H1 (cell line): ENCODE measurements around the gene SPINT2. TPM values are rescaled to one million over a fixed set of nuclear protein-coding genes. Genes with fewer than 3 reads are reported as not detected.
A peak's percentile ranks its signal among the peaks of the same experiment; 100 is the strongest.

Experiments
- CTCF ChIA-PET: fragments of 300-600 bp; sonication (Branson Sonifier 250); formaldehyde crosslinking; loops from one replicate; lab custom pipeline; 2021; ENCODE audit not compliant: partially characterized antibody; lab: Charles Lee
- POLR2A ChIA-PET: fragments of 300-600 bp; sonication (Branson Sonifier 250); formaldehyde crosslinking; loops from one replicate; lab custom pipeline; 2021; ENCODE audit warnings: inconsistent platforms; ENCODE audit not compliant: partially characterized antibody; lab: Charles Lee
- DNase-seq, 2 experiments: peaks; one replicate each; pipeline versions ENCODE4 v3.0.0 to v3.0.0-alpha.2; 2010 to 2022; ENCODE audit warnings: low spot score in 2 of 2, low read depth in 1 of 2, mixed read lengths in 1 of 2
- FAIRE-seq: peaks from 2 replicates; lab custom pipeline; 2011; peaks lifted over from hg19 to GRCh38; lab: Jason Lieb, UNC
- H2AFZ ChIP-seq: 2 replicates; pipeline ENCODE4 v1.8.1; 2012; ENCODE audit warnings: low read length, inconsistent platforms
- H2AK5ac ChIP-seq: 2 replicates; pipeline ENCODE4 v1.6.1; 2013; ENCODE audit warnings: low read depth, low read length
- H2BK120ac ChIP-seq: replicated peaks from 2 replicates; pipeline ENCODE3; 2013; ENCODE audit warnings: low read depth, low read length, inconsistent platforms
- H2BK12ac ChIP-seq: 2 replicates; pipeline ENCODE4 v1.6.1; 2013; ENCODE audit warnings: low read depth, low read length
- H2BK15ac ChIP-seq: 2 replicates; pipeline ENCODE4 v1.6.1; 2013; ENCODE audit warnings: low read length
- H2BK20ac ChIP-seq: 2 replicates; pipeline ENCODE4 v1.6.1; 2013; ENCODE audit warnings: low read length
- H2BK5ac ChIP-seq: 2 replicates; pipeline ENCODE4 v1.6.1; 2013; ENCODE audit warnings: low read depth, low read length
- H3K14ac ChIP-seq: 2 replicates; pipeline ENCODE4 v1.6.1; 2013; ENCODE audit warnings: inconsistent platforms; ENCODE audit not compliant: insufficient read length
- H3K18ac ChIP-seq: 2 replicates; pipeline ENCODE4 v1.6.1; 2013; ENCODE audit warnings: low read length; ENCODE audit errors: extremely low read depth
- H3K23ac ChIP-seq: 2 replicates; pipeline ENCODE4 v1.6.1; 2013; ENCODE audit warnings: inconsistent platforms; ENCODE audit not compliant: insufficient read length
- H3K23me2 ChIP-seq: 2 replicates; pipeline ENCODE4 v1.6.1; 2013; ENCODE audit warnings: low read depth, low read length
- H3K27ac ChIP-seq: 2 replicates; pipeline ENCODE4 v1.6.1; 2011; ENCODE audit warnings: low read depth, low read length, inconsistent platforms
- H3K27me3 ChIP-seq, 4 experiments: replicated peaks in 1 of 4; 1 replicate in 1 of 4; 2 replicates in 3 of 4; pipeline versions ENCODE4 v1.6.1 to v1.8.1; 2011 to 2013; ENCODE audit warnings: low read length in 3 of 4, mild to moderate bottlenecking in 3 of 4, inconsistent platforms in 2 of 4, mixed read lengths in 2 of 4, moderate library complexity in 1 of 4; ENCODE audit not compliant: control insufficient read depth in 3 of 4, insufficient read depth in 3 of 4; ENCODE audit errors: extremely low read depth in 1 of 4
- H3K36me3 ChIP-seq, 4 experiments: 2 replicates each; pipeline versions ENCODE4 v1.6.1 to v1.8.1; 2011 to 2013; ENCODE audit warnings: mild to moderate bottlenecking in 4 of 4, low read length in 3 of 4, moderate library complexity in 2 of 4, control low read depth in 1 of 4, inconsistent platforms in 1 of 4; ENCODE audit not compliant: insufficient read depth in 4 of 4, control insufficient read depth in 2 of 4
- H3K4ac ChIP-seq: replicated peaks from 2 replicates; pipeline ENCODE3; 2013; ENCODE audit warnings: low read length, low read depth, mixed read lengths, inconsistent platforms; ENCODE audit not compliant: insufficient read length
- H3K4me1 ChIP-seq, 4 experiments: replicated peaks in 1 of 4; 1 replicate in 1 of 4; 2 replicates in 3 of 4; pipeline versions ENCODE4 v1.6.1 to v1.8.1; 2011 to 2013; ENCODE audit warnings: low read length in 3 of 4, inconsistent platforms in 2 of 4, mixed read lengths in 1 of 4; ENCODE audit not compliant: insufficient read depth in 4 of 4, control insufficient read depth in 3 of 4
- H3K4me2 ChIP-seq, 2 experiments: 2 replicates each; pipeline versions ENCODE4 v1.6.1 to v1.8.1; 2011 to 2013; ENCODE audit warnings: low read depth in 2 of 2, low read length in 2 of 2, control low read depth in 1 of 2, inconsistent platforms in 1 of 2, mild to moderate bottlenecking in 1 of 2; ENCODE audit not compliant: insufficient read depth in 1 of 2
- H3K4me3 ChIP-seq, 4 experiments: fragments of 200-600, 300-600 bp in 1 of 4; sonication (generic), shearing (Covaris generic), sonication (Bioruptor Twin) in 1 of 4; 2 replicates each; pipeline versions ENCODE4 v1.5.1 to v1.8.1; 2011 to 2016; ENCODE audit warnings: low read length in 4 of 4, low read depth in 3 of 4, control low read depth in 2 of 4, inconsistent platforms in 2 of 4, mild to moderate bottlenecking in 2 of 4, mixed read lengths in 1 of 4, moderate library complexity in 1 of 4; ENCODE audit not compliant: insufficient read depth in 2 of 4; ENCODE audit errors: extremely low read depth in 1 of 4
- H3K56ac ChIP-seq: replicated peaks from 2 replicates; pipeline ENCODE3; 2013; ENCODE audit warnings: low read depth, mild to moderate bottlenecking, mixed read lengths, low read length, inconsistent platforms; ENCODE audit not compliant: insufficient read length
- H3K79me1 ChIP-seq: 2 replicates; pipeline ENCODE4 v1.6.1; 2013; ENCODE audit warnings: low read depth, low read length, control low read depth
- H3K79me2 ChIP-seq, 2 experiments: 2 replicates each; pipeline versions ENCODE4 v1.6.1 to v1.8.1; 2012 to 2013; ENCODE audit warnings: low read length in 2 of 2, mild to moderate bottlenecking in 2 of 2, inconsistent platforms in 1 of 2; ENCODE audit not compliant: insufficient read depth in 2 of 2, control insufficient read depth in 1 of 2
- H3K9ac ChIP-seq, 4 experiments: replicated peaks in 1 of 4; 1 replicate in 1 of 4; 2 replicates in 3 of 4; pipeline versions ENCODE4 v1.6.1 to v1.8.1; 2011 to 2013; ENCODE audit warnings: low read depth in 3 of 4, low read length in 3 of 4, control low read depth in 2 of 4, mild to moderate bottlenecking in 2 of 4, moderate library complexity in 2 of 4, inconsistent platforms in 1 of 4; ENCODE audit errors: extremely low read depth in 1 of 4
- H3K9me3 ChIP-seq, 2 experiments: 2 replicates each; pipeline versions ENCODE4 v1.6.1 to v1.8.1; 2012 to 2013; ENCODE audit warnings: mild to moderate bottlenecking in 2 of 2, moderate library complexity in 2 of 2, control low read depth in 1 of 2, inconsistent platforms in 1 of 2, low read depth in 1 of 2, low read length in 1 of 2, mixed read lengths in 1 of 2; ENCODE audit not compliant: insufficient read depth in 2 of 2
- H4K20me1 ChIP-seq, 2 experiments: replicated peaks in 1 of 2; 2 replicates each; pipeline versions ENCODE3 to v1.8.1; 2011 to 2013; ENCODE audit warnings: inconsistent platforms in 2 of 2, low read length in 2 of 2, mild to moderate bottlenecking in 1 of 2; ENCODE audit not compliant: insufficient read depth in 2 of 2, control insufficient read depth in 1 of 2
- H4K5ac ChIP-seq: 2 replicates; pipeline ENCODE4 v1.6.1; 2013; ENCODE audit warnings: low read length, low read depth, mixed read lengths, inconsistent platforms; ENCODE audit not compliant: insufficient read length
- H4K8ac ChIP-seq: 2 replicates; pipeline ENCODE4 v1.8.0; 2013; ENCODE audit warnings: mild to moderate bottlenecking, moderate library complexity, low read length, inconsistent platforms; ENCODE audit not compliant: insufficient read depth; ENCODE audit errors: extremely low read depth
- H4K91ac ChIP-seq: replicated peaks from 2 replicates; pipeline ENCODE3; 2013; ENCODE audit warnings: low read length, mixed read lengths, inconsistent platforms; ENCODE audit not compliant: insufficient read length
- SRF ChIP-seq: IDR thresholded peaks from 2 replicates; pipeline ENCODE4 v1.6.1; 2011; ENCODE audit warnings: mild to moderate bottlenecking, low read depth, low read length, moderate library complexity
- TEAD4 ChIP-seq: IDR thresholded peaks from 2 replicates; pipeline ENCODE4 v1.6.1; 2012; ENCODE audit warnings: low read depth, low read length, inconsistent platforms, mixed read lengths
- WGBS, 2 experiments: shearing (Covaris generic) in 1 of 2; methylation state at CpG; one replicate each; pipeline versions ENCODE4 v1.1.6 to v1.1.7; 2013 to 2015; ENCODE audit warnings: low lambda C conversion rate in 2 of 2, mixed read lengths in 2 of 2, inconsistent platforms in 1 of 2, low coverage in 1 of 2, missing lambda C conversion rate in 1 of 2; ENCODE audit not compliant: insufficient replicate concordance in 2 of 2, insufficient coverage in 1 of 2, insufficient read length in 1 of 2; ENCODE audit errors: extremely low coverage in 1 of 2, missing lambda C conversion rate in 1 of 2; 5-methylcytosine and 5-hydroxymethylcytosine counted together
- polyA plus RNA-seq, 7 experiments: library from polyadenylated mRNA; depleted of rRNA in 3 of 7; stranded (reverse) in 5 of 7; unstranded in 2 of 7; fragments of >200 nt in 5 of 7; fragments of 200-250 nt in 2 of 7; gene quantifications; 1 replicate in 5 of 7; 2 replicates in 1 of 7; 4 replicates in 1 of 7; pipeline versions ENCODE4 v1.2.1 to v1.2.3, GENCODE V29; 2011 to 2013; ENCODE audit warnings: missing spikeins in 2 of 7, mixed read lengths in 2 of 7
- total RNA-seq: library from RNA; stranded (reverse); fragmentation: NEBNext Ultra II Directional; extraction: Animal tissue kit (Norgen Biotek cat#: 25700); gene quantifications from 2 replicates; pipeline ENCODE4 v1.2.1, GENCODE V29; 2021

Gene SPINT2
- total and polyA plus RNA-seq, 2 of the 8 experiments (the other 6 are each of a cell fraction or from before 2014, with no cell fraction given), result 294 to 296 TPM

DNA sequence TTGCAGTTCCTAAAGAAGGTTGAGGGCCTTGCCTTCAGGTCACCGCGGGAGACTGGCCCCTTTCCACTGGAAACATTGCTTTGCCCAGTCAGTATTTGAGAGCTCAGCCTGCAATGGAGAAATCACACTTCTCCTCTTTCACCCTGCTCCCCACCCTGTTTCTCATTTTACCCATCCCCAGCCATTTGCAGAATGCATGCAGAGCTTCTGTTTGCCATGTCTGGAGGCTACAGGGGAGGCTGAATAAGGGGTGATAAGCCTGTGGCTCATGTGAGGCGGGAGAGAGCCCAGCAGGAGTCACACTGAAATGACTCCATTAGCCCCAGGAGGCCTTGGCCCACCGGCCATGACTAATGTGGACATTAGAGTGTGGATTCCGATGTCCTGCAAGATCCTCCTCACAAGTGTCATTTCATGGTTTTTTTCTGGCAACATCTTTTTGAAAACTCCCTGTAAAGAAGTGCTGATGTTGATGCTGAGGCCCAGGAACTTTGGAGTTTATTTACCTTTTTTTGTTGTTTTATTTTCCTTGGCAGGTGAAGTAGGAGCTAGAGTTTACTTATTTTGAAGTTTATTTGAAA is 6.3 kb downstream of the SPINT2 start:
- H2BK12ac ChIP-seq, result no peak overlapping the region
- CTCF ChIA-PET, result interaction anchor here (0.6 to 8.6 kb wide), 13 partner anchors 9 to 45 kb away, joined by 3 to 84 read pairs (median 5); partner anchors contain the start of genes C19orf33 and PPP1R14A
- no peak for TF ChIP-seq SRF
- no peak for TF ChIP-seq TEAD4
- 86% methylated on average over 5 of the region's 5 CpGs; no CpG with 5 or more reads in 1 of the 2 experiments for WGBS, 2 experiments
- no peak overlapping the region for H2BK15ac ChIP-seq
- H2AK5ac ChIP-seq, result no peak overlapping the region
- H2BK20ac ChIP-seq, result no peak overlapping the region
- H3K23me2 ChIP-seq, result no peaks in the 10 kb centered on the region; the same call in 1 of the 2 replicates
- no peak overlapping the region for H2AFZ ChIP-seq
- H3K4me3 ChIP-seq, result no peak overlapping the region
- H3K4me2 ChIP-seq, result 0 out of 4 replicates have a peak overlapping the region, but pooled peaks of 1 of the 2 experiments have one; percentile 11
- H3K4ac ChIP-seq, result no peak overlapping the region
- no peak overlapping the region for H4K5ac ChIP-seq
- no peaks in the 10 kb centered on the region for H3K9me3 ChIP-seq
- H2BK5ac ChIP-seq, result no peak overlapping the region
- no peak for DNase-seq
- H3K27ac ChIP-seq, result no peak overlapping the region
- H3K79me1 ChIP-seq, result peaks cover 19% of the 10 kb centered on the region
- no peaks in the 10 kb centered on the region for H3K27me3 ChIP-seq
- peaks cover 32 to 96% of the 10 kb centered on the region in 2 experiments for H3K79me2 ChIP-seq
- FAIRE-seq, result no peak
- peaks cover 14 to 27% of the 10 kb centered on the region in 2 experiments for H4K20me1 ChIP-seq
- no peak overlapping the region for H3K18ac ChIP-seq
- H3K23ac ChIP-seq, result no peak overlapping the region
- peaks cover 0 to 5% (median 2%) of the 10 kb centered on the region in 4 experiments; a peak in 1 of 8 replicates for H3K36me3 ChIP-seq
- no peak overlapping the region for H4K8ac ChIP-seq
- peaks cover 10 to 23% (median 13%) of the 10 kb centered on the region in 4 experiments for H3K4me1 ChIP-seq
- no peak overlapping the region for H2BK120ac ChIP-seq
- no peak overlapping the region for H3K14ac ChIP-seq
- H3K56ac ChIP-seq, result no peak overlapping the region
- H4K91ac ChIP-seq, result no peak overlapping the region
- POLR2A ChIA-PET, result interaction anchor here (1.2 to 2.3 kb wide), 3 partner anchors 10 to 19 kb away, joined by 5 to 7 read pairs (median 7); no protein-coding TSS in a partner anchor
- no peak overlapping the region for H3K9ac ChIP-seq
